Pancreas (tissue), 10 donors: ENCODE measurements around the gene SLC50A1. TPM values are rescaled to one million over a fixed set of nuclear protein-coding genes. Genes with fewer than 3 reads are reported as not detected.
"Not testable (repeated sequence)": the region's sequence is repeated elsewhere in the genome, so short reads cannot be mapped to it uniquely, and the experiment has no call there.

Source experiments
- ATAC-seq, 4 donors: fragments of 200-7000 bp; cut with Tn5 transposase; one replicate each; pipeline versions ENCODE4 v1.8.0 to v1.9.1; 2020; ENCODE audit warnings: mild to moderate bottlenecking in 4 of 4, moderate library complexity in 4 of 4
- DNase-seq, 6 donors: peaks; one replicate each; pipeline ENCODE4 v3.0.0-alpha.2; 2020
- FAIRE-seq: peaks from 2 replicates; lab custom pipeline; 2012; peaks lifted over from hg19 to GRCh38; lab: Jason Lieb, UNC
- H3K27ac ChIP-seq, 4 donors: fragments of 200-600 bp; sonication (generic); 1 replicate in 3 of 4; 2 replicates in 1 of 4; pipeline versions ENCODE4 v1.5.0 to v1.8.0; 2020
- H3K27me3 ChIP-seq, 4 donors: fragments of 200-600 bp; one replicate each; pipeline ENCODE4 v1.8.0; 2021
- H3K36me3 ChIP-seq, 3 donors: fragments of 200-600 bp; sonication (generic) in 1 of 3; one replicate each; pipeline versions ENCODE4 v1.5.0 to v1.8.0; 2020 to 2021
- H3K4me1 ChIP-seq, 3 donors: fragments of 200-600 bp; one replicate each; pipeline ENCODE4 v1.8.0; 2021
- H3K4me3 ChIP-seq, 4 donors: fragments of 200-600 bp; sonication (generic) in 2 of 4; one replicate each; pipeline versions ENCODE4 v1.5.0 to v1.8.0; 2020 to 2021
- H3K9me3 ChIP-seq, 4 donors: fragments of 200-600 bp; one replicate each; pipeline ENCODE4 v1.8.0; 2021
- WGBS, 2 donors: extraction: QIAGEN DNeasy Blood & Tissue Kit; methylation state at CpG; one replicate each; pipeline ENCODE4 v1.1.7; 2013; 5-methylcytosine and 5-hydroxymethylcytosine counted together
- intact Hi-C, 3 donors: fragments of 100-400 bp; cut with DNase I; formaldehyde crosslinking; loops; one replicate each; pipeline versions ENCODE4 v1.11.1 to v1.14.2; 2022
- polyA plus RNA-seq, 2 donors: library from polyadenylated mRNA; stranded (reverse); fragments of 200-250 nt; gene quantifications; one replicate each; pipeline ENCODE4 v1.2.3, GENCODE V29; 2013
- total RNA-seq, 6 donors: library from RNA; stranded (reverse); fragmentation: NEBNext Ultra II Directional in 4 of 6; extraction: Animal tissue kit (Norgen Biotek cat#: 25700) in 4 of 6; gene quantifications; one replicate each; pipeline versions ENCODE4 v1.2.1 to v1.2.4, GENCODE V29; 2021 to 2023
- TF ChIP-seq, protein P1 (sequence below), 4 donors: fragments of 200-600 bp; sonication (generic) in 3 of 4; IDR thresholded peaks; one replicate each; pipeline versions ENCODE4 v1.5.0 to v1.8.0; 2021; ENCODE audit warnings: antibody characterized with exemption in 4 of 4
- donor health status: healthy with polysubstance abuse.
- donor health status: DM: no; HTN: no; CAD: no; lungs with moderate emphysema.
- donor health status: DM: no; HTN: no; CAD: no.
- donor health status: control.
- donor health status: control.
- donor health status: Bipolar disorder and iron deficiency.
- donor health status: DM: yes; HTN: yes; CAD: no.
- donor health status: DM: no; HTN: no; CAD: no.
- donor health status: DM: no; HTN: no; CAD: no.
- donor health status: DM: yes; HTN: yes; CAD: no.

The SLC50A1 gene
- total and polyA plus RNA-seq, 8 donors, result 18.7 to 33.3 (median 29.4) TPM

GRCh38 chr1:155166051-155166470 lies 30.4 kb downstream of the SLC50A1 start:
- no peak for ATAC-seq
- 67 to 73% methylated on average over 8 of the region's 8 CpGs for WGBS, 2 donors
- TF ChIP-seq, protein P1, sequence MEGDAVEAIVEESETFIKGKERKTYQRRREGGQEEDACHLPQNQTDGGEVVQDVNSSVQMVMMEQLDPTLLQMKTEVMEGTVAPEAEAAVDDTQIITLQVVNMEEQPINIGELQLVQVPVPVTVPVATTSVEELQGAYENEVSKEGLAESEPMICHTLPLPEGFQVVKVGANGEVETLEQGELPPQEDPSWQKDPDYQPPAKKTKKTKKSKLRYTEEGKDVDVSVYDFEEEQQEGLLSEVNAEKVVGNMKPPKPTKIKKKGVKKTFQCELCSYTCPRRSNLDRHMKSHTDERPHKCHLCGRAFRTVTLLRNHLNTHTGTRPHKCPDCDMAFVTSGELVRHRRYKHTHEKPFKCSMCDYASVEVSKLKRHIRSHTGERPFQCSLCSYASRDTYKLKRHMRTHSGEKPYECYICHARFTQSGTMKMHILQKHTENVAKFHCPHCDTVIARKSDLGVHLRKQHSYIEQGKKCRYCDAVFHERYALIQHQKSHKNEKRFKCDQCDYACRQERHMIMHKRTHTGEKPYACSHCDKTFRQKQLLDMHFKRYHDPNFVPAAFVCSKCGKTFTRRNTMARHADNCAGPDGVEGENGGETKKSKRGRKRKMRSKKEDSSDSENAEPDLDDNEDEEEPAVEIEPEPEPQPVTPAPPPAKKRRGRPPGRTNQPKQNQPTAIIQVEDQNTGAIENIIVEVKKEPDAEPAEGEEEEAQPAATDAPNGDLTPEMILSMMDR (IDR thresholded peaks at IDR 0.05), result no peak
- no peak overlapping the region for H3K4me3 ChIP-seq
- FAIRE-seq, result no peak
- H3K36me3 ChIP-seq, result no peaks in the 10 kb centered on the region
- no peaks in the 10 kb centered on the region for H3K9me3 ChIP-seq
- intact Hi-C loops, result loop anchor here (2.0 to 10.0 kb wide), 3 partner anchors 61 to 75 kb away; no protein-coding TSS in a partner anchor
- no peak for DNase-seq
- peaks cover 0 to 3% (median 3%) of the 10 kb centered on the region in 3 donors for H3K4me1 ChIP-seq
- no peaks in the 10 kb centered on the region for H3K27me3 ChIP-seq
- no peak overlapping the region for H3K27ac ChIP-seq

GRCh38 chr1:155166471-155167165 lies 31.0 kb downstream of the SLC50A1 start:
- Histone ChIP-seq H3K9me3 (no peaks in the 10 kb centered on the region), H3K4me3 (no peak overlapping the region), H3K27me3 (no peaks in the 10 kb centered on the region), H3K27ac (no peak overlapping the region), H3K36me3 (no peaks in the 10 kb centered on the region), H3K4me1 (peaks cover 0 to 3% (median 3%) of the 10 kb centered on the region in 3 donors)
- DNase-seq (peak in 1 of 6 donors; percentile 50), ATAC-seq (peak in 3 of 4 donors; percentile 2 to 21 (median 2)), FAIRE-seq (no peak)
- intact Hi-C loops, result loop anchor here (2.0 to 10.0 kb wide), 3 partner anchors 62 to 76 kb away; no protein-coding TSS in a partner anchor
- 56 to 63% methylated on average over 26 to 27 of the region's 27 CpGs for WGBS, 2 donors
- TF ChIP-seq, protein P1 (IDR thresholded peaks at IDR 0.05), result no peak

GRCh38 chr1:155167166-155168104 lies 31.8 kb downstream of the SLC50A1 start:
- no peak overlapping the region for H3K4me3 ChIP-seq
- peak; percentile 87 to 91 (median 89) for ATAC-seq
- FAIRE-seq, result no peak
- H3K27ac ChIP-seq, result peak overlapping the region in 1 of 4 donors; percentile 12
- TF ChIP-seq, protein P1 (IDR thresholded peaks at IDR 0.05), result peak; percentile 65 to 95 (median 90)
- peaks cover 0 to 10% (median 6%) of the 10 kb centered on the region in 3 donors for H3K4me1 ChIP-seq
- H3K9me3 ChIP-seq, result no peaks in the 10 kb centered on the region
- H3K36me3 ChIP-seq, result no peaks in the 10 kb centered on the region
- peak; percentile 74 to 95 (median 89) for DNase-seq
- H3K27me3 ChIP-seq, result no peaks in the 10 kb centered on the region
- 6% methylated on average over 28 of the region's 28 CpGs for WGBS, 2 donors
- intact Hi-C loops, result loop anchor here (2.0 to 10.0 kb wide), 3 partner anchors 63 to 77 kb away; no protein-coding TSS in a partner anchor

DNA sequence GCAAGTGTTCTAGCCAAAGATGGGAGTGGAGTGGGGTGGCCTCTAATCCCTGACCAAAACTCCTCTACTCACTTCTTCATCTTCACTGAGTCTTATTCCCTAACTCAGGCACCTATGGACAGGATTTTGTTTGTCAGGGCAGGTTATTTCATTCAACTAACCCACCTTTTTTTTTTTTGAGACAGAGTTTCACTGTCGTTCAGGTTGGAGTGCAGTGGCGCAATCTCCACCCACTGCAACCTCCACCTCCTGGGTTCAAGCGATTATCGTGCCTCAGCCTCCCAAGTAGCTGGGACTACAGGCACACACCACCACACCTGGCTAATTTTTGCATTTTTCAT lies 32.4 kb downstream of the SLC50A1 start:
- not testable (repeated sequence) for ATAC-seq
- WGBS, 2 donors, result 34 to 38% methylated on average over 4 of the region's 4 CpGs

More for the DNA sequence above, 32.4 kb downstream of the SLC50A1 start:
- H3K36me3 ChIP-seq, H3K27me3 ChIP-seq, FAIRE-seq, H3K9me3 ChIP-seq, H3K4me3 ChIP-seq, H3K27ac ChIP-seq, DNase-seq: not testable (repeated sequence)
- intact Hi-C loops, result loop anchor here in 2 of 3 donors (5.0 to 10.0 kb wide), 2 partner anchors 63 to 76 kb away; no protein-coding TSS in a partner anchor
- peaks cover 0 to 10% (median 6%) of the 10 kb centered on the region in 3 donors for H3K4me1 ChIP-seq
